HL-60 (cell line): Measurements from ENCODE around the gene AKAP8L.
A peak's percentile ranks its signal among the peaks of the same experiment; 100 is the strongest.

Source experiments
- DNase-seq, 2 experiments: peaks; one replicate each; pipeline ENCODE4 v3.0.0-alpha.2; 2010 to 2020; ENCODE audit warnings: low read depth in 1 of 2, low spot score in 1 of 2
- H3K27ac ChIP-seq: fragments of 250-450 bp; sonication (Bioruptor Pico); replicated peaks from 2 replicates; pipeline ENCODE4 v1.5.1; 2020; ENCODE audit warnings: mild to moderate bottlenecking, moderate library complexity
- H3K27me3 ChIP-seq: fragments of 250-450 bp; sonication (Bioruptor Pico); 2 replicates; pipeline ENCODE4 v1.5.1; 2021; ENCODE audit warnings: mild to moderate bottlenecking, moderate library complexity; ENCODE audit not compliant: insufficient read depth, poor library complexity, severe bottlenecking
- H3K4me3 ChIP-seq: replicated peaks from 2 replicates; pipeline ENCODE4 v1.5.1; 2011; ENCODE audit warnings: mild to moderate bottlenecking, control low read depth, low read length; ENCODE audit not compliant: insufficient read depth
- GABPA ChIP-seq: IDR thresholded peaks from 2 replicates; pipeline ENCODE4 v1.6.1; 2012; ENCODE audit warnings: low read depth
- POLR2AphosphoS5 ChIP-seq: IDR thresholded peaks from 2 replicates; pipeline ENCODE4 v1.6.1; 2012; ENCODE audit warnings: low read depth
- SPI1 ChIP-seq: IDR thresholded peaks from 2 replicates; pipeline ENCODE4 v1.6.1; 2012; ENCODE audit warnings: low read depth, mild to moderate bottlenecking, borderline replicate concordance
- TF ChIP-seq, protein P1 (sequence below): IDR thresholded peaks from one replicate; pipeline ENCODE4 v1.5.1; 2011; ENCODE audit warnings: low read length, control low read depth, inconsistent platforms; ENCODE audit not compliant: insufficient read depth
- TF ChIP-seq, protein P2 (sequence below): IDR thresholded peaks from 2 replicates; pipeline ENCODE4 v1.6.1; 2012; ENCODE audit warnings: low read depth; ENCODE audit not compliant: insufficient replicate concordance

The AKAP8L gene

DNA sequence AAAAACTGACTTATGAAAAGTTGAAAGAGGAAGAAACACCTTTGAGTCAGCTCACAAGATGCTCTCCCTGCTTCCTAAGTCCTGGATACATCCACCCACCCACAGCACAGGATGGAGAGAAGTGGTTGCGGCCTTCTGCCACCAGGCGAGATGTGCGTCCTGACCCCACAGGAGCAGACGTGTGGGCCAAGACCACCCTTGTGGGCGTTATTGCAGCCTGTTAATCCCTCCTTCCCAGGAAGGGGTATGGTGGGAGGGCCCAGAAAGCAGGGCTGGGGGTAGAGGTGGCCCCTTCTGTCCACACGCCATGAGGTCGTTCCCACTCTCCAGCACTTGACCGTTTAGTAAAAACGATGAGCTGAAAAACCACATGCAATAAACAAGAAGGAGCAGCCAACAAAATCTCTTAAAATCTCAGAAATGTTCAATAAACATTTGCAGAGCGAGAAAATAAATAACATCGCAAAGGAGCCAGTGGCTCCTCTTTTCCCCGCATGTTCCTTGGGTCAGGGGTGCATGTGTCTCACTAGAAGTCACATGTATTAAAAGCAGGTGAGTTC, 2.4 kb upstream of the AKAP8L start:
- no peak for DNase-seq
- no peak overlapping the region for H3K27ac ChIP-seq
- no peak overlapping the region for H3K4me3 ChIP-seq
- TF ChIP-seq, protein P1, sequence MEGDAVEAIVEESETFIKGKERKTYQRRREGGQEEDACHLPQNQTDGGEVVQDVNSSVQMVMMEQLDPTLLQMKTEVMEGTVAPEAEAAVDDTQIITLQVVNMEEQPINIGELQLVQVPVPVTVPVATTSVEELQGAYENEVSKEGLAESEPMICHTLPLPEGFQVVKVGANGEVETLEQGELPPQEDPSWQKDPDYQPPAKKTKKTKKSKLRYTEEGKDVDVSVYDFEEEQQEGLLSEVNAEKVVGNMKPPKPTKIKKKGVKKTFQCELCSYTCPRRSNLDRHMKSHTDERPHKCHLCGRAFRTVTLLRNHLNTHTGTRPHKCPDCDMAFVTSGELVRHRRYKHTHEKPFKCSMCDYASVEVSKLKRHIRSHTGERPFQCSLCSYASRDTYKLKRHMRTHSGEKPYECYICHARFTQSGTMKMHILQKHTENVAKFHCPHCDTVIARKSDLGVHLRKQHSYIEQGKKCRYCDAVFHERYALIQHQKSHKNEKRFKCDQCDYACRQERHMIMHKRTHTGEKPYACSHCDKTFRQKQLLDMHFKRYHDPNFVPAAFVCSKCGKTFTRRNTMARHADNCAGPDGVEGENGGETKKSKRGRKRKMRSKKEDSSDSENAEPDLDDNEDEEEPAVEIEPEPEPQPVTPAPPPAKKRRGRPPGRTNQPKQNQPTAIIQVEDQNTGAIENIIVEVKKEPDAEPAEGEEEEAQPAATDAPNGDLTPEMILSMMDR, result no peak
- no peak for TF ChIP-seq SPI1
- TF ChIP-seq POLR2AphosphoS5, result no peak
- TF ChIP-seq GABPA, result no peak
- TF ChIP-seq, protein P2, sequence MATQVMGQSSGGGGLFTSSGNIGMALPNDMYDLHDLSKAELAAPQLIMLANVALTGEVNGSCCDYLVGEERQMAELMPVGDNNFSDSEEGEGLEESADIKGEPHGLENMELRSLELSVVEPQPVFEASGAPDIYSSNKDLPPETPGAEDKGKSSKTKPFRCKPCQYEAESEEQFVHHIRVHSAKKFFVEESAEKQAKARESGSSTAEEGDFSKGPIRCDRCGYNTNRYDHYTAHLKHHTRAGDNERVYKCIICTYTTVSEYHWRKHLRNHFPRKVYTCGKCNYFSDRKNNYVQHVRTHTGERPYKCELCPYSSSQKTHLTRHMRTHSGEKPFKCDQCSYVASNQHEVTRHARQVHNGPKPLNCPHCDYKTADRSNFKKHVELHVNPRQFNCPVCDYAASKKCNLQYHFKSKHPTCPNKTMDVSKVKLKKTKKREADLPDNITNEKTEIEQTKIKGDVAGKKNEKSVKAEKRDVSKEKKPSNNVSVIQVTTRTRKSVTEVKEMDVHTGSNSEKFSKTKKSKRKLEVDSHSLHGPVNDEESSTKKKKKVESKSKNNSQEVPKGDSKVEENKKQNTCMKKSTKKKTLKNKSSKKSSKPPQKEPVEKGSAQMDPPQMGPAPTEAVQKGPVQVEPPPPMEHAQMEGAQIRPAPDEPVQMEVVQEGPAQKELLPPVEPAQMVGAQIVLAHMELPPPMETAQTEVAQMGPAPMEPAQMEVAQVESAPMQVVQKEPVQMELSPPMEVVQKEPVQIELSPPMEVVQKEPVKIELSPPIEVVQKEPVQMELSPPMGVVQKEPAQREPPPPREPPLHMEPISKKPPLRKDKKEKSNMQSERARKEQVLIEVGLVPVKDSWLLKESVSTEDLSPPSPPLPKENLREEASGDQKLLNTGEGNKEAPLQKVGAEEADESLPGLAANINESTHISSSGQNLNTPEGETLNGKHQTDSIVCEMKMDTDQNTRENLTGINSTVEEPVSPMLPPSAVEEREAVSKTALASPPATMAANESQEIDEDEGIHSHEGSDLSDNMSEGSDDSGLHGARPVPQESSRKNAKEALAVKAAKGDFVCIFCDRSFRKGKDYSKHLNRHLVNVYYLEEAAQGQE, result no peak
- no peaks in the 10 kb centered on the region for H3K27me3 ChIP-seq

DNA sequence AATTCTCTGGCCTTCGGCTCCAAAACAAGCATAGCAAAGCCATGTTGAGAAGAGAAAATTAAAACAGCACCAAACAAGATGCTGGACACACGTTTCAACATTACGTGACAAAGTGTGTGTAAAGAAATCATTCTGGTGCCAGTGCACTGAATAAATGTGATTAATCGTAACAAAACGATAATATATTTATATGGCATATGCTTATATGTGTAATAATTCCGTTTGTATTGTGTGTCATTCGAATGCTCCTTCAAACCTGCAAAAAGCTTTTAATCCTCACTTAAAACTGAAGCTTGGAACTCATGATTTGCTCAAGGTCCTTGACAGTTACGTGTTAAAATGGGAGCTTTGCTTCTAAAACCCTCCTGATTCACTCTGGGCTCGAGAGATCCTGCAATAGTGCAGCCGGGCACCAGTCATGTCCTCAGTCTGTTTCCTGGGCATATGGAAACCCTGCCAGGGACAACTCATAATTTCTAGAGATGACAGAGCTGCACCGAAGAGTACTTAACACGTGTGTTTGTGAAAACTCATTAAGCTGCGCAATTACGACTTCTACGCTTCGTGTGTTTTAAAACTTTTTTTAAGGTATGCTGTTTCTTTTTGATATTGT, 731 bp upstream of the AKAP8L start:
- no peaks in the 10 kb centered on the region for H3K27me3 ChIP-seq
- no peak overlapping the region for H3K4me3 ChIP-seq
- TF ChIP-seq POLR2AphosphoS5, result no peak
- DNase-seq, result no peak
- no peak overlapping the region for H3K27ac ChIP-seq

DNA sequence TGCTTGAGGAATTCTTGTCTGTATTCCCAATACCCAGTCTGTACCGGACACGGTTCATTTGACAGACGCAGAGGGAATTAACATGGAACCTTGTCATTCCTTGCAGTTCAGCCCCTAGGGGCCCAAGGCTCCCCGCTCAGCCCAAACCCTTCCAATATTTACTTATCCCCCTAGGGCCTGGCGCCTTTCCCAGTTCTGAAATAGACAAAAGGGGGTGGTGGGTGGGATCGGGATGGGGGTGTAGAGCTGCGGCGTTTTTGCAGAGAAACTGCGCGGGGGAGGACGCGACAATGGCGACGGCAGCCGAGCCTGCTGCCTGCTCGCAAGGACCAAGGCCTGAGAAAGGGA, 583 bp downstream of the AKAP8L start:
- DNase-seq, result no peak
- H3K27ac ChIP-seq, result peak overlapping the region; percentile 78
- H3K4me3 ChIP-seq, result peak overlapping the region; percentile 98
- no peaks in the 10 kb centered on the region for H3K27me3 ChIP-seq
- TF ChIP-seq, protein P2, result no peak
- TF ChIP-seq SPI1 (no peak), GABPA (no peak), POLR2AphosphoS5 (no peak)
- TF ChIP-seq, protein P1, result no peak

DNA sequence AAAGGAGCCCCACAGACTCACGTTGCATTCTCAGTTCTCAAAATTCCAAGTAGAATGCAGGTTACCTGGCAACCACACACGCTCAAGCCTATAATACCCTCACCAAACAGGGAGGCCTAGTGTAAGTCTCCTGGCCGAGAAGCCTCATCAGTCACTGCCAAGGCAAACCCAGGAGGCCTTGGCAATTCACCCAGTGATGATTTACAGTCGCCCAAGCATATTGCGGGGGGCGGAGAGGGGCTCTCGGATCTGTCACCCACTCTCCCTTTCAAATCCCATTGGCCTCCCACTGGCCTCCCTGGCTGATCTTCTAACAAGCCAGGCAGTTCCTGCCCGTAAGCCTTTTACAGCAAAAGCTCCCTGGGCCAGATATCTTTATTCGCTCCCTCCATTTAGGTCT, 1.1 kb downstream of the AKAP8L start:
- TF ChIP-seq SPI1, result no peak
- no peak for TF ChIP-seq POLR2AphosphoS5
- TF ChIP-seq, protein P1, result no peak
- TF ChIP-seq, protein P2, result no peak
- no peak for TF ChIP-seq GABPA
- H3K27me3 ChIP-seq, result no peaks in the 10 kb centered on the region
- peak overlapping the region; percentile 78 for H3K27ac ChIP-seq
- no peak for DNase-seq
- H3K4me3 ChIP-seq, result peak overlapping the region; percentile 98
